K562 (cell line): ENCODE measurements around the gene OCRL.

Source experiments
- EZH2 ChIP-seq: IDR thresholded peaks from 2 replicates; pipeline ENCODE4 v1.6.1; 2012; ENCODE audit warnings: low read depth, mild to moderate bottlenecking, inconsistent platforms, low read length, borderline replicate concordance
- JUNB ChIP-seq: fragments of 450-650 bp; formaldehyde crosslinking; conservative IDR thresholded peaks from 2 replicates; pipeline ENCODE4 v1.4.0; 2020; ENCODE audit warnings: mild to moderate bottlenecking
- MBD2 ChIP-seq: sonication (generic); IDR thresholded peaks from 2 replicates; pipeline ENCODE4 v1.6.1; 2016; ENCODE audit warnings: low read depth, borderline replicate concordance
- POLR2A ChIP-seq: fragments of 450-650 bp; conservative IDR thresholded peaks from 2 replicates; pipeline ENCODE4 v1.6.1; 2016
- SMAD3 ChIP-seq: fragments of 450-650 bp; formaldehyde crosslinking; conservative IDR thresholded peaks from 2 replicates; pipeline ENCODE4 v1.4.0; 2020; ENCODE audit warnings: mild to moderate bottlenecking
- ZNF75A ChIP-seq: fragments of 450-650 bp; formaldehyde crosslinking; IDR thresholded peaks from 2 replicates; pipeline ENCODE4 v1.4.0; 2020; ENCODE audit warnings: mild to moderate bottlenecking
- TF ChIP-seq, protein P1 (sequence below), 3 experiments: IDR thresholded peaks in 2 of 3; conservative IDR thresholded peaks in 1 of 3; 2 replicates each; pipeline ENCODE4 v1.5.1; 2011 to 2012; ENCODE audit warnings: low read length in 3 of 3, mild to moderate bottlenecking in 3 of 3, control low read depth in 2 of 3, improper control_type of control experiment in 1 of 3, inconsistent platforms in 1 of 3, low read depth in 1 of 3, mixed read lengths in 1 of 3, moderate library complexity in 1 of 3; ENCODE audit not compliant: insufficient read depth in 2 of 3

DNA sequence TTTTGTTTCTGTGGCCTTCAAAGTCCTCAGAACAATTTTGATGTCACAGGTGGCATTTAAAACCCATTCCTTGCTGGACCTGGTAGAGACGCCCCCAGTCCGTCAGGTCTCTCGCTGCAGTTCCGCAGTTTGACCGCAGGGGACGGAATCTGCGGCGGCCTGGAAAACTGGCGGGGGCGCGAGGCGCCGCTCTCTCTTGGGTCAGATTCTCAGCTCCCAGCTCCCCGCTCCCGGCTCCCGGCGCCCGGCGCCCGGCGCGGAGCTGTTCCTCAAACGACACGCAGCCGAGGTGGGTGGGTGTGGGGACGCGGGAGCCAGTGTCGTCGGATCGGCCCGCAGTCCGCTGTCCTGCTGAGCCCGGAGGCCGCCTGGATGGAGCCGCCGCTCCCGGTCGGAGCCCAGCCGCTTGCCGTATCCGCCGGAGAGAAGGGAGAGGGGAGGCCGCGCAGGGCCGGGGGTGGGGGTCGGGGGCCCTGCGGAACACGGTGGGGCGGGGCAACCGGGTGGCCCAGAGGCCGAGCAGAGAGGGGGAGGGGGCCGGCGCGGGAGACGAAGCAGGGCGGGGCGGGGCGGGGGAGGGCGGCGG, at the start of gene OCRL:
- TF ChIP-seq, protein P1, sequence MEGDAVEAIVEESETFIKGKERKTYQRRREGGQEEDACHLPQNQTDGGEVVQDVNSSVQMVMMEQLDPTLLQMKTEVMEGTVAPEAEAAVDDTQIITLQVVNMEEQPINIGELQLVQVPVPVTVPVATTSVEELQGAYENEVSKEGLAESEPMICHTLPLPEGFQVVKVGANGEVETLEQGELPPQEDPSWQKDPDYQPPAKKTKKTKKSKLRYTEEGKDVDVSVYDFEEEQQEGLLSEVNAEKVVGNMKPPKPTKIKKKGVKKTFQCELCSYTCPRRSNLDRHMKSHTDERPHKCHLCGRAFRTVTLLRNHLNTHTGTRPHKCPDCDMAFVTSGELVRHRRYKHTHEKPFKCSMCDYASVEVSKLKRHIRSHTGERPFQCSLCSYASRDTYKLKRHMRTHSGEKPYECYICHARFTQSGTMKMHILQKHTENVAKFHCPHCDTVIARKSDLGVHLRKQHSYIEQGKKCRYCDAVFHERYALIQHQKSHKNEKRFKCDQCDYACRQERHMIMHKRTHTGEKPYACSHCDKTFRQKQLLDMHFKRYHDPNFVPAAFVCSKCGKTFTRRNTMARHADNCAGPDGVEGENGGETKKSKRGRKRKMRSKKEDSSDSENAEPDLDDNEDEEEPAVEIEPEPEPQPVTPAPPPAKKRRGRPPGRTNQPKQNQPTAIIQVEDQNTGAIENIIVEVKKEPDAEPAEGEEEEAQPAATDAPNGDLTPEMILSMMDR (IDR thresholded peaks at IDR 0.05 in 2 of 3, conservative IDR thresholded peaks at IDR 0.05 in 1 of 3; ENCODE audit: insufficient read depth in 2 of 3, low read depth in 1 of 3, low read length in 3 of 3), result peak; percentile 75 to 84 (median 83)
- TF ChIP-seq ZNF75A (no peak), EZH2 (no peak), MBD2 (no peak), JUNB (CRISPR knock-in tag) (no peak), POLR2A (peak; percentile 73), SMAD3 (CRISPR knock-in tag) (no peak)
